NOMO-1 treated with DMSO at 0.1 percent for 48 hours (cell line): ENCODE data around the gene TRPM5.
A peak's percentile ranks its signal among the peaks of the same experiment; 100 is the strongest.

Experiments used
- DNase-seq: peaks from one replicate; lab custom pipeline; 2025; ENCODE audit not compliant: unreplicated experiment; lab: John Stamatoyannopoulos, UW

TRPM5 gene

GRCh38 chr11:2471048-2471803 is 26.9 kb upstream of the TRPM5 start:
- no peak for DNase-seq

GRCh38 chr11:2470495-2470894 is 26.2 kb upstream of the TRPM5 start:
- DNase-seq, result no peak

- no peak for DNase-seq
Measured at GRCh38 chr11:2468363-2469235, 24.3 kb upstream of the TRPM5 start.

- no peak for DNase-seq
Measured at GRCh38 chr11:2467695-2468055, 23.4 kb upstream of the TRPM5 start.

GRCh38 chr11:2466869-2467694 is 22.8 kb upstream of the TRPM5 start:
- DNase-seq, result peak; percentile 27

- DNase-seq, result no peak
Measured at GRCh38 chr11:2466069-2466801, 21.9 kb upstream of the TRPM5 start.

- DNase-seq, result no peak
Measured at GRCh38 chr11:2465202-2466068, 21.1 kb upstream of the TRPM5 start.

- no peak for DNase-seq
Measured at GRCh38 chr11:2464451-2465165, 20.3 kb upstream of the TRPM5 start.

GRCh38 chr11:2463766-2464277 is 19.5 kb upstream of the TRPM5 start:
- DNase-seq, result no peak

- DNase-seq, result no peak
Measured at GRCh38 chr11:2462986-2463765, 18.9 kb upstream of the TRPM5 start.

- DNase-seq, result no peak
Measured at GRCh38 chr11:2462543-2462985, 18.2 kb upstream of the TRPM5 start.

- no peak for DNase-seq
Measured at GRCh38 chr11:2461956-2462542, 17.7 kb upstream of the TRPM5 start.

- DNase-seq, result no peak
Measured at GRCh38 chr11:2461253-2461955, 17.1 kb upstream of the TRPM5 start.

GRCh38 chr11:2460540-2461252 is 16.4 kb upstream of the TRPM5 start:
- no peak for DNase-seq

GRCh38 chr11:2459796-2460531 is 15.7 kb upstream of the TRPM5 start:
- no peak for DNase-seq
